Stimulated activated effector memory CD8-positive, alpha-beta T cell treated with anti-CD3 and anti-CD28 coated beads, Interleukin-12 subunit alpha, Interleukin-12 subunit beta, amount 100 ng/mL, for 72 hours (primary cell): ENCODE results near the gene EIF4E3.
A peak's percentile ranks its signal among the peaks of the same experiment; 100 is the strongest.

Experiments used
- ATAC-seq: fragments of 150-1000 bp; cut with Tn5 transposase; 2 replicates; pipeline ENCODE4 v1.10.0; 2021
- DNase-seq, 2 donors: peaks; one replicate each; pipeline ENCODE4 v3.0.0; 2021 to 2022; ENCODE audit warnings: low spot score in 2 of 2
- H3K27ac Mint-ChIP-seq: one replicate; pipeline ENCODE4 v1.8.0; 2022; ENCODE audit warnings: mild to moderate bottlenecking, mixed read lengths
- H3K36me3 Mint-ChIP-seq: one replicate; pipeline ENCODE4 v1.8.0; 2022; ENCODE audit warnings: mild to moderate bottlenecking, mixed read lengths
- H3K4me1 Mint-ChIP-seq: one replicate; pipeline ENCODE4 v1.8.0; 2022; ENCODE audit warnings: mixed read lengths
- H3K4me3 Mint-ChIP-seq: one replicate; pipeline ENCODE4 v1.8.0; 2022; ENCODE audit warnings: mild to moderate bottlenecking, mixed read lengths
- H3K9me3 Mint-ChIP-seq: one replicate; pipeline ENCODE4 v1.8.0; 2022; ENCODE audit warnings: mixed read lengths

The EIF4E3 gene

GRCh38 chr3:71684757-71685386 lies 40.3 kb downstream of the EIF4E3 start:
- Mint-ChIP-seq H3K36me3 (peaks cover 67% of the 10 kb centered on the region), H3K9me3 (no peaks in the 10 kb centered on the region), H3K4me1 (peaks cover 8% of the 10 kb centered on the region), H3K27ac (no peak overlapping the region), H3K4me3 (no peak overlapping the region)
- DNase-seq = no peak
- no peak for ATAC-seq

GRCh38 chr3:71684046-71684756 lies 41.0 kb downstream of the EIF4E3 start:
- ATAC-seq (no peak), DNase-seq (no peak)
- peaks cover 8% of the 10 kb centered on the region for H3K4me1 Mint-ChIP-seq
- peaks cover 60% of the 10 kb centered on the region for H3K36me3 Mint-ChIP-seq
- no peak overlapping the region for H3K4me3 Mint-ChIP-seq
- H3K27ac Mint-ChIP-seq = no peak overlapping the region
- H3K9me3 Mint-ChIP-seq = no peaks in the 10 kb centered on the region

- no peak overlapping the region for H3K27ac Mint-ChIP-seq
- no peaks in the 10 kb centered on the region for H3K9me3 Mint-ChIP-seq
- peaks cover 33% of the 10 kb centered on the region for H3K36me3 Mint-ChIP-seq
- no peak for DNase-seq
- peak; percentile 52 for ATAC-seq
- no peaks in the 10 kb centered on the region for H3K4me1 Mint-ChIP-seq
- no peak overlapping the region for H3K4me3 Mint-ChIP-seq
Observed at GRCh38 chr3:71681224-71681668, 44.0 kb downstream of the EIF4E3 start.

- ATAC-seq (no peak), DNase-seq (no peak)
- H3K27ac Mint-ChIP-seq = peak overlapping the region; percentile 66
- no peaks in the 10 kb centered on the region for H3K4me1 Mint-ChIP-seq
- no peak overlapping the region for H3K4me3 Mint-ChIP-seq
- H3K9me3 Mint-ChIP-seq = no peaks in the 10 kb centered on the region
- H3K36me3 Mint-ChIP-seq = peaks cover 28% of the 10 kb centered on the region
Observed at GRCh38 chr3:71680603-71681002, 44.6 kb downstream of the EIF4E3 start.

- H3K27ac Mint-ChIP-seq = no peak overlapping the region
- no peak for ATAC-seq
- H3K9me3 Mint-ChIP-seq = no peaks in the 10 kb centered on the region
- no peak for DNase-seq
- no peak overlapping the region for H3K4me3 Mint-ChIP-seq
- no peaks in the 10 kb centered on the region for H3K4me1 Mint-ChIP-seq
- H3K36me3 Mint-ChIP-seq = no peaks in the 10 kb centered on the region
Observed at GRCh38 chr3:71676931-71677330, 48.3 kb downstream of the EIF4E3 start.

- DNase-seq (no peak), ATAC-seq (no peak)
- Mint-ChIP-seq H3K27ac (no peak overlapping the region), H3K36me3 (no peaks in the 10 kb centered on the region), H3K4me3 (no peak overlapping the region), H3K9me3 (no peaks in the 10 kb centered on the region), H3K4me1 (peaks cover under 1% of the 10 kb centered on the region)
Observed at GRCh38 chr3:71673486-71673885, 51.7 kb downstream of the EIF4E3 start.

- H3K4me3 Mint-ChIP-seq = no peak overlapping the region
- DNase-seq (no peak), ATAC-seq (no peak)
- peaks cover 7% of the 10 kb centered on the region for H3K4me1 Mint-ChIP-seq
- H3K36me3 Mint-ChIP-seq = no peaks in the 10 kb centered on the region
- H3K9me3 Mint-ChIP-seq = no peaks in the 10 kb centered on the region
- no peak overlapping the region for H3K27ac Mint-ChIP-seq
Observed at GRCh38 chr3:71672807-71673206, 52.4 kb downstream of the EIF4E3 start.

GRCh38 chr3:71672340-71672739 lies 52.9 kb downstream of the EIF4E3 start:
- no peak overlapping the region for H3K27ac Mint-ChIP-seq
- DNase-seq (no peak), ATAC-seq (no peak)
- no peak overlapping the region for H3K4me3 Mint-ChIP-seq
- H3K4me1 Mint-ChIP-seq = peaks cover 8% of the 10 kb centered on the region
- H3K9me3 Mint-ChIP-seq = no peaks in the 10 kb centered on the region
- H3K36me3 Mint-ChIP-seq = no peaks in the 10 kb centered on the region

GRCh38 chr3:71671216-71671845 lies 53.9 kb downstream of the EIF4E3 start:
- ATAC-seq (no peak), DNase-seq (no peak)
- Mint-ChIP-seq H3K4me1 (peaks cover 8% of the 10 kb centered on the region), H3K27ac (no peak overlapping the region), H3K4me3 (no peak overlapping the region), H3K36me3 (no peaks in the 10 kb centered on the region), H3K9me3 (no peaks in the 10 kb centered on the region)

GRCh38 chr3:71662568-71662967 lies 62.6 kb downstream of the EIF4E3 start:
- ATAC-seq (no peak), DNase-seq (no peak)
- H3K9me3 Mint-ChIP-seq = peaks cover 8% of the 10 kb centered on the region
- H3K36me3 Mint-ChIP-seq = no peaks in the 10 kb centered on the region
- H3K27ac Mint-ChIP-seq = no peak overlapping the region
- no peak overlapping the region for H3K4me3 Mint-ChIP-seq
- peaks cover 31% of the 10 kb centered on the region for H3K4me1 Mint-ChIP-seq

GRCh38 chr3:71662056-71662455 lies 63.1 kb downstream of the EIF4E3 start:
- ATAC-seq (no peak), DNase-seq (no peak)
- no peaks in the 10 kb centered on the region for H3K36me3 Mint-ChIP-seq
- peaks cover 31% of the 10 kb centered on the region for H3K4me1 Mint-ChIP-seq
- H3K4me3 Mint-ChIP-seq = no peak overlapping the region
- peaks cover 8% of the 10 kb centered on the region for H3K9me3 Mint-ChIP-seq
- H3K27ac Mint-ChIP-seq = no peak overlapping the region

- DNase-seq = no peak
- H3K27ac Mint-ChIP-seq = peak overlapping the region; percentile 61
Observed at GRCh38 chr3:71659864-71660591, 65.2 kb downstream of the EIF4E3 start.

GRCh38 chr3:71657831-71658530 lies 67.2 kb downstream of the EIF4E3 start:
- no peak for DNase-seq
- peaks cover 16% of the 10 kb centered on the region for H3K4me1 Mint-ChIP-seq
- no peak for ATAC-seq
- H3K9me3 Mint-ChIP-seq = no peaks in the 10 kb centered on the region
- no peaks in the 10 kb centered on the region for H3K36me3 Mint-ChIP-seq
- no peak overlapping the region for H3K4me3 Mint-ChIP-seq
- no peak overlapping the region for H3K27ac Mint-ChIP-seq

More at GRCh38 chr3:71659864-71660591, 65.2 kb downstream of the EIF4E3 start:
- Mint-ChIP-seq H3K36me3 (no peaks in the 10 kb centered on the region), H3K4me3 (no peak overlapping the region), H3K9me3 (no peaks in the 10 kb centered on the region), H3K4me1 (peaks cover 22% of the 10 kb centered on the region)
- no peak for ATAC-seq

GRCh38 chr3:71655061-71655460 lies 70.1 kb downstream of the EIF4E3 start:
- DNase-seq = no peak
- Mint-ChIP-seq H3K9me3 (no peaks in the 10 kb centered on the region), H3K4me1 (peaks cover 11% of the 10 kb centered on the region)

GRCh38 chr3:71653414-71653807 lies 71.8 kb downstream of the EIF4E3 start:
- no peaks in the 10 kb centered on the region for H3K36me3 Mint-ChIP-seq
- no peak overlapping the region for H3K4me3 Mint-ChIP-seq
- H3K4me1 Mint-ChIP-seq = peaks cover 8% of the 10 kb centered on the region
- ATAC-seq = no peak
- H3K9me3 Mint-ChIP-seq = no peaks in the 10 kb centered on the region
- no peak overlapping the region for H3K27ac Mint-ChIP-seq
- DNase-seq = no peak

More at GRCh38 chr3:71655061-71655460, 70.1 kb downstream of the EIF4E3 start:
- Mint-ChIP-seq H3K36me3 (no peaks in the 10 kb centered on the region), H3K4me3 (no peak overlapping the region), H3K27ac (no peak overlapping the region)
- no peak for ATAC-seq
